ENCODE data around the gene TAPBP.
"Not testable (repeated sequence)": the region's sequence is repeated elsewhere in the genome, so short reads cannot be mapped to it uniquely, and the experiment has no call there.

TAPBP gene

DNA sequence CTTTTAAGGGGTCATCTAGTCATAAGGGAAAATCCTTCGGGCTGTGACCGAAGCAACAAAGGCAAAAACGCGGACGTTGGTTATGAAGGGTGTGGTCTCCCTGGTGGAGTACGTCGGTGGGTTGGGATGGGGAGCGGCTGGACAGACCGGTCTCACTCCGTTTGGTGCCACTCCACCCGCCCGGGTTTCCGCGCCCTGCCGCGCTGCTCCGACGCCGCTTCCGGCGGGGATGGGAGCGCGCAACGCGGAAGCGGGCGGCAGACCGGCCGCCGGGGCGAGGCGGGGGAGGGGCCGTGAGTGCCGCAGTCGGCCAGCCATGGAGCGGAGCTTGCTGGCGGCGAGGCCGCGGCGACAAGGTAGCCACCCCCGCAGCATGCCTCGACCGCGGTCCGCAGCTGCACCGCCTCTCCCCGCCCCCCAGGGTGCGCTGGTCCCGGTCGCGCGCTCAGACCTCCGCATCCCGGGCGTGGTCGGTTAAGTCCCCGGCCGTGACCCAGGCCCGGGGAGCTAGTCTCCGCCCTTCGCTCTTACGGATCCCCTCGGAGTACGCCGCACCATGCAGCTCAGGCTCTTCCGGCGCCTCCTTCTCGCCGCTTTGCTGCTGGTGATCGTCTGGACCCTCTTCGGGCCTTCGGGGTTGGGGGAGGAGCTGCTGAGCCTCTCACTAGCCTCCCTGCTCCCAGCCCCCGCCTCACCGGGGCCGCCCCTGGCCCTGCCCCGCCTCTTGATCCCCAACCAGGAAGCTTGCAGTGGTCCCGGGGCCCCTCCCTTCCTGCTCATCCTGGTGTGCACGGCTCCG, 36.8 kb downstream of the TAPBP start, which contains the start of gene B3GALT4:
B3GALT4 (plus strand) TSS at position 260 of the 799 bp plus-strand sequence; CDS start at position 557, 297 bp downstream.
- TF ChIP-seq, protein P1, sequence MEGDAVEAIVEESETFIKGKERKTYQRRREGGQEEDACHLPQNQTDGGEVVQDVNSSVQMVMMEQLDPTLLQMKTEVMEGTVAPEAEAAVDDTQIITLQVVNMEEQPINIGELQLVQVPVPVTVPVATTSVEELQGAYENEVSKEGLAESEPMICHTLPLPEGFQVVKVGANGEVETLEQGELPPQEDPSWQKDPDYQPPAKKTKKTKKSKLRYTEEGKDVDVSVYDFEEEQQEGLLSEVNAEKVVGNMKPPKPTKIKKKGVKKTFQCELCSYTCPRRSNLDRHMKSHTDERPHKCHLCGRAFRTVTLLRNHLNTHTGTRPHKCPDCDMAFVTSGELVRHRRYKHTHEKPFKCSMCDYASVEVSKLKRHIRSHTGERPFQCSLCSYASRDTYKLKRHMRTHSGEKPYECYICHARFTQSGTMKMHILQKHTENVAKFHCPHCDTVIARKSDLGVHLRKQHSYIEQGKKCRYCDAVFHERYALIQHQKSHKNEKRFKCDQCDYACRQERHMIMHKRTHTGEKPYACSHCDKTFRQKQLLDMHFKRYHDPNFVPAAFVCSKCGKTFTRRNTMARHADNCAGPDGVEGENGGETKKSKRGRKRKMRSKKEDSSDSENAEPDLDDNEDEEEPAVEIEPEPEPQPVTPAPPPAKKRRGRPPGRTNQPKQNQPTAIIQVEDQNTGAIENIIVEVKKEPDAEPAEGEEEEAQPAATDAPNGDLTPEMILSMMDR (IDR thresholded peaks at IDR 0.05; ENCODE audit: low read depth, low read length, missing control alignments): peak; percentile 55
- Histone ChIP-seq H3K27me3 (replicated peaks) (no peaks in the 10 kb centered on the region), H3K27ac (peak within 1 kb of the TSS; percentile 22), H3K4me3 (ENCODE audit: low read depth, low read length) (peak within 1 kb of the TSS; percentile 52), H3K36me3 (replicated peaks) (peaks cover 76% of the 10 kb centered on the region)
- in situ Hi-C loops (cut with HindIII; ENCODE audit: low pct_ligation_motif_present, low sequenced_read_pairs): no loop called here
- peak; percentile 44 for DNase-seq

DNA sequence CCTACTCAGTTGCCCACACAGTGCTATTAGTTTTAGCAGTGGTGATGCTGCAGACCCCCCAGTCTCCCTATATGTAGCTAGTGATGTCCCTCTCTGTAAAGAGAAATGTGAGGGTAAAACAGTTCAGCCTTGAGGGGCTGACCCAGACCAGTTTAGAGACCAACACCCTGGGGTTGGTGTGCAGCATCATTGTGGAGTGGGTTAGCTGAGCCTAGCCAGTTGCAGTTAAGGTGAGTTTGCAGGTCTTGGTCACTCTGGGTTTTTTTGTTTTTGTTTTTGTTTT, 37.4 kb downstream of the TAPBP start:
- H3K36me3 ChIP-seq (replicated peaks): peaks cover 73% of the 10 kb centered on the region
- no peaks in the 10 kb centered on the region for H3K27me3 ChIP-seq (replicated peaks)
- TF ChIP-seq, protein P1 (IDR thresholded peaks at IDR 0.05; ENCODE audit: low read depth, low read length, missing control alignments): no peak

DNA sequence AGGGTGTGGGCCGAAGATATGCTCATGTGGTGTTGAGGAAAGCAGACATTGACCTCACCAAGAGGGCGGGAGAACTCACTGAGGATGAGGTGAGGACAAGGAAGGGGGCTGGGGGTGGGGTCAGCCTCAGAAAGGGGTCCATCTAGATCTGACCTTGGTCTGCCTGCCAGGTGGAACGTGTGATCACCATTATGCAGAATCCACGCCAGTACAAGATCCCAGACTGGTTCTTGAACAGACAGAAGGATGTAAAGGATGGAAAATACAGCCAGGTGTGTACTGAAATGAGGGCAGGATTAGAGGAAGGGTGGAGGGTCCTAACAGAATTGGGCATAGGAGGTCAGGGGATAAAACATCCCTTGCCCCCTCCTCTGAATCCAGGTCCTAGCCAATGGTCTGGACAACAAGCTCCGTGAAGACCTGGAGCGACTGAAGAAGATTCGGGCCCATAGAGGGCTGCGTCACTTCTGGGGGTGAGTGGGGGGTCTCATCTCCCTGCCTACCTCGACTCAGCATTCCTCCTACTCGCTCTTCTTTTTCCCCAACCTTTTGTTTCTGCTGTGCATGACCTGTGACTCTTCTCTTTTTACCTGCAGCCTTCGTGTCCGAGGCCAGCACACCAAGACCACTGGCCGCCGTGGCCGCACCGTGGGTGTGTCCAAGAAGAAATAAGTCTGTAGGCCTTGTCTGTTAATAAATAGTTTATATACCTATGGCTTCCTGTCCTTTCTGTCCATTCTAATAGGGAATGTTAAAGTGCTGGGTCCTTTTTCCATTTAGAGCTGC, 37.9 kb downstream of the TAPBP start:
- H3K4me3 ChIP-seq (ENCODE audit: low read depth, low read length): peak overlapping the region; percentile 52
- H3K27me3 ChIP-seq (replicated peaks); in situ Hi-C loops (cut with HindIII; ENCODE audit: low pct_ligation_motif_present, low sequenced_read_pairs); DNase-seq; H3K27ac ChIP-seq: not testable (repeated sequence)
- H3K36me3 ChIP-seq (replicated peaks): peaks cover 67% of the 10 kb centered on the region

More for the DNA sequence above, 37.4 kb downstream of the TAPBP start:
- Histone ChIP-seq H3K4me3 (ENCODE audit: low read depth, low read length) (peak overlapping the region; percentile 52), H3K27ac (no peak overlapping the region)
- no peak for DNase-seq
- in situ Hi-C loops (cut with HindIII; ENCODE audit: low pct_ligation_motif_present, low sequenced_read_pairs): no loop called here

DNA sequence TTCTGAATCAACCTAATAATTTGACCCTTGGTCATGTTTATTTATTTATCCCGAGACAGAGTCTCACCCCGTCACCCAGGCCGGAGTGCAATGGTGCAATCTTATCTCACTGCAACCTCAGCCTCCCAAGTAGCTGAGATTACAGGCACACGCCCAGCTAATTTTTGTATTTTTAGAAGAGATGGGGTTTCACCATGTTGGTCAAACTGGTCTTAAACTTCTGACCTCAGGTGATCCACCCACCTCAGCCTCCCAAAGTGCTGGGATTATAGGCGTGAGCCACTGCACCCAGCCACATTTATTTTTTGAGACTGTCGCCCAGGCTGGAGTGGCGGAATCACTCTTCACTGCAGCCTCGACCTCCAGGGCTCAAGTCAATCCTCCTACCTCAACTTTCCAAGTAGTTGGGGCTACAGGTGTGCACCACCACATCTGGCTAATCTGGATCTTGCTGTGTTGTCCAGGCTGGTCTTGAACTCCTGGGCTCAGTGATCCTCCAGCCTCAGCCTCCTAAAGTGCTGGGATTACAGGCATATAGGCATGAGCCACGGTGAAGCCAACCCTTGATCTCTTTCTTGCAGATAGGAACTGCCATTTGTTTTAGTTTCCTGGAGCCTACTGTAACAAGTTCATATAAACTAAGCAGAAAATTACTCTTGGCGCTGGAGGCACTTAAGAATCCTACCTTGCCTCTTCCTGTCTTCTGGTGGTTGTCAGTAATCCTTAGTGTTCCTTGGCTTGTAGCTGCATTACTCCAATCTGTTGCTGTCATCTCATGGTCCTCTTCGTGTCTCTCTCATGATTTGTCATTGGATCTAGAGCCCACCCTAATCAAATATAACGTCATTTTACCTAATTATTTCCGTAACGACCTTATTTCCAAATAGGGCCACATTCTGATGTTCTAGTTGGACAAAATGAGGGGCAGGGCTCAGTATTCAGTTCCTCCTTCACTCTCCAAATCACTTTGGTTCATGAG, 39.7 kb downstream of the TAPBP start:
- Histone ChIP-seq H3K36me3 (replicated peaks) (peaks cover 54% of the 10 kb centered on the region), H3K4me3 (ENCODE audit: low read depth, low read length) (peak overlapping the region; percentile 99)

DNA sequence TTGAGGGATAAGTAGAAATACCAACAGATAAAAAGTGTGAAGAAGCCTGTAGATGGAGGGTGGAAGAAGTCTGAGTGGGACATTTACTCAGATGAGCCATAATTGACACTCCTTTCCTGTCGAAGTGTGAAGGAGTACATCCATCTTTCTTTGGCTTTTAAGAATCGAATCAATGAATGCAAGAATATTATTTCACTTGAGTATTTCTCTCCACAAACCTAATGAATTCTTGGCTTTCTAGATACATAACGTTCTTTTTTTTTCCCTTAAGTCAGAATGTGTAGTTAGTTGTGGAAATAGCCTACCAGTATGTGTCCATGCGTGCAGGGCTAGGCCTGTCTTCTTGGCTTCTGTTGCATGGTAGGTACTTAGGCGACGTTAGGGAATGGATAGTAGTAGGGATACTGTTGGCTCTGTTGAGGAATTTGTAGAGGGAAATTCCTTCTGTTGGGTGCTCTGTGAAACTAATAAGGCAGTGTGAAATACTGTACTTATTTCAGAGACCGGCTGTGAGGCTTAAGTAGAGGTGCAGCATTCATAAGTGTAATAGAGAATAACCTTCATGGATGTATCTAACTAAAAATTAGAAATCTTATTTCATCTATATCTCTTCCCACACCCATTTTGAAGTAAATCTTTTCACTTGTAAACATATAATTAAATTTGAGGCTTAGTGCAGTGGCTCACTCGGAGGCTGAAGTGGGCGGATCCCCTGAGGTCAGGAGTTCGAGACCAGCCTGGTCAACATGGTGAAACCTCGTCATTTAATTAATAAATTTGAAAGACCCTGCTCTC, 40.6 kb downstream of the TAPBP start:
- Histone ChIP-seq H3K27me3 (replicated peaks) (no peaks in the 10 kb centered on the region), H3K27ac (no peak overlapping the region), H3K36me3 (replicated peaks) (peaks cover 48% of the 10 kb centered on the region), H3K4me3 (ENCODE audit: low read depth, low read length) (peak overlapping the region; percentile 99)
- TF ChIP-seq, protein P1 (IDR thresholded peaks at IDR 0.05; ENCODE audit: low read depth, low read length, missing control alignments): no peak
- no peak for DNase-seq
- in situ Hi-C loops (cut with HindIII; ENCODE audit: low pct_ligation_motif_present, low sequenced_read_pairs): no loop called here

More for the DNA sequence above, 39.7 kb downstream of the TAPBP start:
- Histone ChIP-seq H3K27ac (no peak overlapping the region), H3K27me3 (replicated peaks) (no peaks in the 10 kb centered on the region)
- DNase-seq: no peak
- TF ChIP-seq, protein P1 (IDR thresholded peaks at IDR 0.05; ENCODE audit: low read depth, low read length, missing control alignments): no peak
- in situ Hi-C loops (cut with HindIII; ENCODE audit: low pct_ligation_motif_present, low sequenced_read_pairs): no loop called here
